AG09319 (cell line): ENCODE data around the gene SHMT1.
"Not testable (repeated sequence)": the region's sequence is repeated elsewhere in the genome, so short reads cannot be mapped to it uniquely, and the experiment has no call there.

ENCODE experiments used
- DNase-seq: peaks from one replicate; pipeline ENCODE4 v3.0.0-alpha.2; 2010; ENCODE audit warnings: low read depth; ENCODE audit errors: extremely low read depth
- TF ChIP-seq, protein P1 (sequence below): IDR thresholded peaks from 2 replicates; pipeline ENCODE4 v1.5.1; 2011; ENCODE audit warnings: low read depth, mild to moderate bottlenecking, inconsistent platforms, low read length, moderate library complexity

The SHMT1 gene

DNA sequence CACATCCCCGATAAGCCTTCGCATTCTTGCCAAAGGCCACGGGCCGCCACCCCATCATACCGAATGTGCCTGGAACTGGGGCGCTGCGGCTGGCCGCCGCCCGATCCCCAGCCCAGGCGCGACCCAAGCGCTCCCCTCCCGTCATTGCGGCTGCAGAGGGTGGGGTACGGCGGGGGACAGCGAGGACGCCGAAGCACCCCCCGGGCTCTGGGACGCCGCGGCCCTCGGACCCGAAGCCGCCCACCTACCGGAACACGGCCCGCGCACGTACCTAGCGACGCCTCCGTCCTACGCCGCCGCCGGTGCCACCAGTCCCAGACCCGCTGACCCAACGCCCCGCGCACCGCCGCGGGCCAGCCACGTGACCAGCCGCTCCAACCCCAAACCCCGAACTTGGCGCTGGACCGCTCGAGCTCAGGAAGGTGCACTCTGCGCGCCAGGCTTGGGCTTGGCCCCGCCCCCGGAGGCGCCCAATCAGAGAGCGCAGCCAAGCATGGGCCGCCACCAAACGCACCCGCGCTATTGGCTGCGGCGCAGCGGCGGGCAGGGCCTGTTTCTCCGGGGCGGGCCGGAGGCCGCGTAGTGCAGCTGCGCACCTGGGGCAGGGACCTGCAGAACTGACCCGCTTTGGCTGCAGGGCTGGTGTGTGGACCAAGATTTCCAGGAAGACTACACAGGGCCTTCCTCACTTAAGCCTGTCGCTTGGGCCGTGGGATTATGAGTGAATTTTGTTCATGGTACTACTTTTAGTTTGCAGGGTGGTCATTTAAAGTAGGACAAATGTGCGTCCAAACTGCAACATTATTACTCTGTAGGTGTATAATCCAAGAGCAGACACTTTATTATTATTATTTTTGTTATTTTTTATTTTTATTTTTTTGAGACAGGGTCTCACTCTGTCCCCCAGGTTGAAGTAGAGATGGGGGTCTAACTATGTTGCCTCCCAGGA lies at the start of gene SHMT1:
Gene SHMT1, minus strand, starts transcription at position 450 of the 949 bp plus-strand sequence. CDS start 7,569 bp downstream, outside the sequence.
- peak; percentile 56 for DNase-seq
- TF ChIP-seq, protein P1, sequence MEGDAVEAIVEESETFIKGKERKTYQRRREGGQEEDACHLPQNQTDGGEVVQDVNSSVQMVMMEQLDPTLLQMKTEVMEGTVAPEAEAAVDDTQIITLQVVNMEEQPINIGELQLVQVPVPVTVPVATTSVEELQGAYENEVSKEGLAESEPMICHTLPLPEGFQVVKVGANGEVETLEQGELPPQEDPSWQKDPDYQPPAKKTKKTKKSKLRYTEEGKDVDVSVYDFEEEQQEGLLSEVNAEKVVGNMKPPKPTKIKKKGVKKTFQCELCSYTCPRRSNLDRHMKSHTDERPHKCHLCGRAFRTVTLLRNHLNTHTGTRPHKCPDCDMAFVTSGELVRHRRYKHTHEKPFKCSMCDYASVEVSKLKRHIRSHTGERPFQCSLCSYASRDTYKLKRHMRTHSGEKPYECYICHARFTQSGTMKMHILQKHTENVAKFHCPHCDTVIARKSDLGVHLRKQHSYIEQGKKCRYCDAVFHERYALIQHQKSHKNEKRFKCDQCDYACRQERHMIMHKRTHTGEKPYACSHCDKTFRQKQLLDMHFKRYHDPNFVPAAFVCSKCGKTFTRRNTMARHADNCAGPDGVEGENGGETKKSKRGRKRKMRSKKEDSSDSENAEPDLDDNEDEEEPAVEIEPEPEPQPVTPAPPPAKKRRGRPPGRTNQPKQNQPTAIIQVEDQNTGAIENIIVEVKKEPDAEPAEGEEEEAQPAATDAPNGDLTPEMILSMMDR, result no peak

DNA sequence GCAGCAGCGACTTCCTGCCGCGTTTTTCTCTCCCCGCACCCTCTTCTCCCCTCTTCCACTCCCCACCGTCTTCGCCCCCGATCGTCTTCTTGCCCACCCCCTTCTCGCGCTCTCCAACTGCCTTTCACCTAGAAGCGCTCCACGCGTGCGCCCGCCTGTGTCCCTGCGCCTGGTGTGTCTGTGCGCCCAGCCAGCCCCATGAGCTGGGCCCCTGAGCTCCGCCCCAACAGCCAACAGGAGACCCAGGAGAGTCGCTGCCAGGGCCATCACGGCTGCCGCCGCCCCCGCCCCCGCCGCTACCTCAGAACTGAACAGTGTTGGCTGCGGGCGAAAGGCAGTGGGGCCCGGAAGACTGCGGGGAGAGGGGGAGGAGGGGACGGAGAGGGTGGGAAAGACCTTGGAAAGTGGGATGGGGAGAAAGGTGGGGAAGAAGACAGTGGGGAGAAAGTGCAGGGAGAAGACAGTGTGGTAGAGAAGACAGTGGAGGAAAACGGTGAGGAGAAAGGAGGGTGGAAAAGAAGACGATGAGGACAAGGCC lies 48.7 kb upstream of the SHMT1 start:
- DNase-seq, result not testable (repeated sequence)

DNA sequence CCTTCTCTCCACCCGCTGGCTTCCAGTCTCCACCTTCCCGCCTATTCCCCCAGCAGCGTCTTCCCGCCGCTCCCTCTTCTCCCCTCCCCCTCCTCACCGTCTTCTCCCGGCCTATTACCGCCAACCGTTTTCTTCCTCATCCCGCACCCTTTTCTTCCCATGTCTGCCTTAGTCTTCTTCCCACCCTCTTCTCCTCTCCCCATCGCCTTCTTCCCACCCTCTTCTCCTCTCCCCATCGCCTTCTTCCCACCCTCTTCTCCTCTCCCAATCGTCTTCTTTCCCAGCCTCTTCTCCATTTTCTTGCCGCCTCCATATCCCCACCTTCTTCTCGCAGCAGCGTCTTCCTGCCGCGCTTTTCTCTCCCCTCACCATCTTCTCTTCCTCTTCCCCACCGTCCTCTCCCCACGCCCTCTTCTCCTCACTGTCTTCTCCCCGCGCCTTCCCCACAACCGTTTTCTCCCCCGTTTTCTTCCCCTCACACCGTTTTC lies 48.1 kb upstream of the SHMT1 start:
- peak; percentile 24 for DNase-seq

DNA sequence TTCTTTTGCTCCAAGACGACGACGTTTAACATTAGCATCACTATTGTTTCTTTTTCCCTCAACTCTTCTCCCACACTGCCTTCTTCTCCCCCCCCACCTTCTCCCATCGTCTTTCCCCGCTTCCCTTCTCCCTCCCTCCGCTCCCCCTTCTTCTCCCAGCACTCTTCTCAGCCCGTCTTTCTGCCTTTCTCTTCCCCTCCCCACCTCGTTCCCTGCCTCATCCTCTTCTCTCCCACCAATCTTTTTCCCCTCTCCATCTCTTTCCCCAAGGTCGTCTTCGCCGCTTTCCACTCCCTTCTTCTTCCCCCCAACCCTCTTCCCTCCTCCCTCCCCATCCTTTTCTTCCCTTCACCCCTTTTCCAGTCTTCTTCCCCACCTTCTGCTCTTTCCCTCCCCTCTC lies 47.4 kb upstream of the SHMT1 start:
- not testable (repeated sequence) for DNase-seq

DNA sequence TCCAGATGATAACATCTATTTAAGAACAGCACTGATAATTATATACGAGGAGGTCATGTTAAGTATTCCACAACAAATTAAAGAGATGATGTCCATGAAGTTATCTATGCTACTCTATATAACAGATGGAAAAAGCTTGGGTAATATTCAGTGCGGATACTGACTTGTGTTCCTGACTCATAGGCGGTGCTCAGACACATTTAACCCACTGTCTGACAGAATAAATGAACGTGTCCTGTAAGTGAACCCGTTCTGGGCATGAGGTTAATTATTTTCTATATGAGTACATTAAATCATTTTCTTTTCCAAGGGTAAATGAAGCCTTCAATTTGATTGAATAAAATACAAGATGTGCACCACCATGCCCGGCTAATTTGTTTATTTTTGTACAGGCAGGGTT lies 46.0 kb upstream of the SHMT1 start:
- not testable (repeated sequence) for DNase-seq

DNA sequence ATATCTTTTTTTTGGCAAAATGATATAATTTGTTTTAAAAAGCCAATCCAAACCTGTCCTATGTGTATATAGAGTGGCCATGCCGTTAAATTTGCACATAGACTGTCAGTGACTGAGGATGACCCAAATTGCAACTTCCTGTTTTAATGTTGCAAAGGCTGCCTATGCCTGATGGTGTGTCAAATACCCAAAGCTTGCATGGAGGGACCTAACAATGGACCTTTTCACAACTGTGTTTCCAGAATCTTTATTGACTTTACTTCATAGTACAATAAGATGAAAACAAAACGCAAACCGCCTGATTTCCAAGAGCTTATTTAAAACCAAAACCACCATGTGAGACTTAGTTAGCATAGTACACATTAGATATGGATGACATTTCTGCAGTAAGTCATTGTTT lies 45.6 kb upstream of the SHMT1 start:
- not testable (repeated sequence) for DNase-seq

DNA sequence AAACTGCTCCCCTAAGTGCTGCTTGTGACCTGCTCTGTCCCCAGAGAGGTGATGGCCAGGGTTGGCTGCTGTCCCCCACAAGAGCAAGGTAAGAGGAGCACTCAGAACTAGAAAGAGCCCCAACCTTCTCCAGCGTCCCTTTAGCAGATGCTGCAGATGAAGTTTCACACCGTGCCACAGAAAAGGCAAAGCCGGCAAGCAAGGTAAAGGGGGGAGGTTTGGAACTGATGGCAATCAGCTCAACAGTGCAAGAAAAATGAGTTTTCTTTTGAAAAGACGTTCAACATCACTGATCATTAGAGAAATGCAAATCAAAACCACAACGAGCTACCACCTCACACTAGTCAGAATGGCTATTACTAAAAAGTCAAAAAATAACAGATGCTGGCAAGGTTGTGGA lies 40.3 kb upstream of the SHMT1 start:
- DNase-seq, result not testable (repeated sequence)

DNA sequence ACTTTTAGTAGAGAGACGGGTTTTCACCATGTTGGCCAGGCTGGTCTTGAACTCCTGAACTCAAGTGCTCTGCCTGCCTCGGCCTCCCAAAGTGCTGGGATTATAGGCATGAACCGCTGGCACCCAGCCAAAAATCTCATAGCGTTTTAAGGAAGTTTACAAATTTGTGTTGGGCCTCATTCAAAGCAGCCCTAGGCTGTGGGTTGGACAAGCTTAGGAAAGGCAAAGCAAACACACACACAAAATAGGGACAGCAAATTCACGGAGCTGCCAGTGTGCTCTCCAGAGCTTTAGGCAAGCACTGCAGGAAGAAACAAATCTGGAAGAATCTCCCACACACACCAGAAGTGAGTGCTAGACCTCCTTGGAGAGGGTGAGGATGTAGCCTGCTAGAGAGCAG lies 39.8 kb upstream of the SHMT1 start:
- not testable (repeated sequence) for DNase-seq

DNA sequence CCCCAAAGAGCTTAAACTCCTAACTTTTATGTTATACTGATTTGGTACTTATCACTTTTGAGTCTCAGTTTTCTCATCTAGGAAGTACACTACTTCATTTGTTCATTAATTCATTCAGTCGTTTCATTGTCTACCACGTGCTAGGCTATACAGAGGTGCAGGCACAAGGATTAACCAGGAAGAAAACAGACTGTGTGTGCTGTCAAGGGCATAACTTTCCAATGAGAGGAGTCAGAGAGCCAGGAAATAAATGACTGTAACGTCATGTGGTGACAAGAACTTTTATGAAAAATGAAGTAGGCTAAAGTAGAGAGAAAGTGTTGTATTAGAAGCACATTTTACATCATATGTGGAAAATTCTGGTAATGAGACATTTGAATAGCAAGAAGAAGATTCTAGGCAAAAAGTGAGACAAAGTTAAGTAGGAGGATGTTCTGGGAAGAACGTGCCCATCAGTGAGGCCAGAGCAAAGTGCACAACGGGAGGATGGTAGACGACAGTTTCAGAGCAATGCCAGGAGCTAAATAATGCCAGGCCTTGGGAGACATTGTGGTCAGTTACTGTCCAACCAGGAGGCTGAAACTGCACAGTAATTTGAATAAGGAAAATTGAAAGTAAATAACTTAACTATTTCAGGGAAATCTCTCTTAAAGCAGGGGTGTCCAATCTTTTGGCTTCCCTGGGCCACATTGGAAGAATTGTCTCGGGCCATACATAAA lies 38.7 kb upstream of the SHMT1 start:
- DNase-seq, result not testable (repeated sequence)

DNA sequence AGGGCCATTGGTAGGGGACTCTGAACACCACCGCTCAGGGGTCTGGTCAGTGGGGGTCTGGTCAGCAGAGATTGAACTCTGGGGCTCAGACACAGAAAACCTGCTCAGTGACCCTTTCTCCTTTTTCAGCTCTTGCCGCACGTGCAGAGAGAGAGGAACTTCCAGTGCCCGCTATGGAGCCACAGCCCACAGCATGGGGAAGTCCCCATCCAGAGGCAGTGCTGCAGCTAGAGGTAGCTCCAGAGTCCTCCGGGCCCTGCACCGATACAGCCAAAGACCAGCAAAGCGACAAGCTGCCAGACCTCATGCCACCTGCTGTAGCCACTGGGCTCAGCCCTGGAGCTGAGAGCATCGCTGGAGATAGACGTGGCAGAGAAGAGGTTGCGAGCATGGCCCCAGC lies 25.4 kb upstream of the SHMT1 start:
- DNase-seq, result not testable (repeated sequence)

DNA sequence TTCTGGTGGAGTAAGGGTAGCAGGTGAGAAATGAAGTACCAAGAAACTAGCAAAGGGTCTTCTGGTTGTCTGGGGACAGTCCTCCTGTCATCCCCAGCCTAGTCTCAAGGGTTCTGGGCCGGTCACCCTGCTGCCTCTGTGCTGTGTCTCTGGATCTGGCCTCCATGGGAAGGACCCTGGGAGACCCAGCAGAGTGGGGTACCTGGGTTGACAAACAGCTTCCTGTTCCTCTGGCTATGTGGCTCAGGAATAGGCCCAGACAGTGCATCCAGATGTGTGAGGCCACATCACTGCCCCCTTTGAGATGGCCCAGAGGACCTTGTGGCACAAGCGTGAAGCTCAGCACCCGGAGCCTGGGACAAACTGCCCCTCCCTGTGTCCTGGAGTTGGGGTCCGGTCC lies 24.9 kb upstream of the SHMT1 start:
- not testable (repeated sequence) for DNase-seq

DNA sequence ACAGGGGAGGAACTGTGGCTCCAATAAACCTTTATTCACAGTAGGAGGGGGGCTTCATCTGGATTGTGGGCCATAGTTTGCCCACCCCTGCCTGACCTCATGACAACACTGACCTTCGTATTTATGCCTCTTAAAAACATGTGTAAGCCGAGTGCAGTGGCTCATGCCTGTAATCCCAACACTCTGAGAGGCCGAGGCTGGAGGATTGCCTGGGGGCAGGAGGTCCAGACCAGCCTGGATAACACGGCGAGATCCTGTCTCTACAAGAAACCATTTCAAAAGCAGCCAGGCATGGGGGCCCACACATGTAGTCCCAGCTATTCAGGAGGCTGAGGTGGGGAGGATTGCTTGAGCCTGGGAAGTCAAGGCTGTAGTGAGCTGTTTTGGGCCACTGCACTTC lies 24.2 kb upstream of the SHMT1 start:
- DNase-seq, result not testable (repeated sequence)

DNA sequence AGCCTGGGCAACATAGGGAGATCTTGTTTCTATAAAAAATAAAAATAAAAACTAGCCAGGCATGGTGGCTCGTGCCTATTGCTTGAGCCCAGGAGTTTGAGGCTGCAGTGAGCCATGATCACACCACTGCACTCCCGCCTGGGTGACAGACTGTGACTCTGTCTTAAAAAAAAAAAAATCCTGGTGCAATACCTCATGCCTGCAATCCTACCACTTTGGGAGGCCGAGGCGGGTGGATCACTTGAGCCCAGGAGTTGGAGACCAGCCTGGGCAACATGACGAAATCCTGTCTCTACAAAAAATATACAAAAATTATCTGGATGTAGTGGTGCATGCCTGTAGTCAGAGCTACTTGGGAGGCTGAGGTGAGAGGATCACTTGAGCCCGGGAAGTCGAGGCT lies 20.9 kb upstream of the SHMT1 start:
- not testable (repeated sequence) for DNase-seq

DNA sequence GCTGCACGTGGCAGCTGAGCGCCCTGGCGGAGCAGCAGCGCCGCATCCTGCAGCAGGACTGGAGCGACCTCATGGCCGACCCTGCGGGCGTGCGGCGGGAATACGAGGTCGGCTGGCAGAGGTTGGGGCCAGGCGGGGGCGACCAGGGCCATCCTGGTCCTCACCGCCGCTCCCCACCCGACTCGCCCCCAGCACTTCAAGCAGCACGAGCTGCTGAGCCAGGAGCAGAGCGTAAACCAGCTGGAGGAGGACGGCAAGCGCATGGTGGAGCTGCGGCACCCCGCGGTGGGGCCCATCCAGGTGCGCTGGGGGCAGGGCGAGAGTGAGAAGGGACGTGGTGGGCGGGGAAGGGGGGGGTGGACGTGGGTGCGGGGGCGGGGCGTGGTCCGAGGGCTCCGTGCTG lies 19.7 kb upstream of the SHMT1 start:
- not testable (repeated sequence) for DNase-seq
